Bone marrow (tissue), 2 donors: ENCODE measurements around the gene NFKBIA.
"Not testable (repeated sequence)": the region's sequence is repeated elsewhere in the genome, so short reads cannot be mapped to it uniquely, and the experiment has no call there.

Source experiments
- DNase-seq, 2 donors: peaks; one replicate each; lab custom pipeline; 2025; lab: John Stamatoyannopoulos, UW

The NFKBIA gene

GRCh38 chr14:35390577-35391387, 13.8 kb downstream of the NFKBIA start:
- DNase-seq: no peak

- no peak for DNase-seq
Observed at GRCh38 chr14:35389315-35389667, 15.3 kb downstream of the NFKBIA start.

- DNase-seq: no peak
Observed at GRCh38 chr14:35388656-35389314, 15.8 kb downstream of the NFKBIA start.

- no peak for DNase-seq
Observed at GRCh38 chr14:35387713-35388579, 16.6 kb downstream of the NFKBIA start.

GRCh38 chr14:35387219-35387618, 17.3 kb downstream of the NFKBIA start:
- no peak for DNase-seq

GRCh38 chr14:35386673-35387125, 17.9 kb downstream of the NFKBIA start:
- no peak for DNase-seq

- DNase-seq: no peak
Observed at GRCh38 chr14:35385042-35385839, 19.3 kb downstream of the NFKBIA start.

GRCh38 chr14:35384455-35385041, 20.0 kb downstream of the NFKBIA start:
- DNase-seq: no peak

- DNase-seq: no peak
Observed at GRCh38 chr14:35383569-35384454, 20.7 kb downstream of the NFKBIA start.

- DNase-seq: no peak
Observed at GRCh38 chr14:35380794-35381193, 23.8 kb downstream of the NFKBIA start.

GRCh38 chr14:35379234-35379933, 25.2 kb downstream of the NFKBIA start:
- DNase-seq: not testable (repeated sequence)

- DNase-seq: no peak
Observed at GRCh38 chr14:35378425-35379233, 25.9 kb downstream of the NFKBIA start.

- peak in 1 of 2 donors; percentile 30 for DNase-seq
Observed at GRCh38 chr14:35375558-35376025, 29.0 kb downstream of the NFKBIA start.

GRCh38 chr14:35374263-35374712, 30.3 kb downstream of the NFKBIA start:
- DNase-seq: peak; percentile 19 to 57

GRCh38 chr14:35373208-35373607, 31.3 kb downstream of the NFKBIA start:
- not testable (repeated sequence) for DNase-seq

- DNase-seq: no peak
Observed at GRCh38 chr14:35370969-35371368, 33.6 kb downstream of the NFKBIA start.

GRCh38 chr14:35369701-35370191, 34.8 kb downstream of the NFKBIA start:
- DNase-seq: peak in 1 of 2 donors; percentile 39
